T47D (cell line): ENCODE data around the gene RAB3GAP1.

Experiments used
- DNase-seq, 2 experiments: peaks; one replicate each; pipeline versions ENCODE4 v3.0.0 to v3.0.0-alpha.2; 2011 to 2012; ENCODE audit warnings: low read depth in 1 of 2, low spot score in 1 of 2
- JUND ChIP-seq: IDR thresholded peaks from 2 replicates; pipeline ENCODE4 v1.6.1; 2012; ENCODE audit warnings: low read depth
- in situ Hi-C: cut with HindIII; loops from 2 replicates; pipeline ENCODE4 v1.10.0; 2016; ENCODE audit warnings: low sequenced_read_pairs, low pct_unique_long_range_greater_than_20kb

RAB3GAP1 gene

GRCh38 chr2:135052042-135052876 lies at the start of gene RAB3GAP1:
Gene RAB3GAP1 (plus strand): TSS chr2:135052292. CDS start chr2:135052308, 16 bp downstream.
- TF ChIP-seq JUND: no peak
- in situ Hi-C loops: no loop called here
- peak; percentile 58 to 81 for DNase-seq

- in situ Hi-C loops: no loop called here
- no peak for DNase-seq
- TF ChIP-seq JUND: no peak
Measured at GRCh38 chr2:135002836-135003235, 49.3 kb upstream of the RAB3GAP1 start.

- no peak for TF ChIP-seq JUND
- peak; percentile 57 to 73 for DNase-seq
- in situ Hi-C loops: no loop called here
Measured at GRCh38 chr2:135004005-135004746, 47.9 kb upstream of the RAB3GAP1 start.

GRCh38 chr2:135005753-135006152 lies 46.3 kb upstream of the RAB3GAP1 start:
- no peak for TF ChIP-seq JUND
- no peak for DNase-seq
- in situ Hi-C loops: no loop called here

- in situ Hi-C loops: no loop called here
- no peak for DNase-seq
- no peak for TF ChIP-seq JUND
Measured at GRCh38 chr2:135009339-135009738, 42.8 kb upstream of the RAB3GAP1 start.

- no peak for TF ChIP-seq JUND
- no peak for DNase-seq
- in situ Hi-C loops: no loop called here
Measured at GRCh38 chr2:135010200-135010942, 41.7 kb upstream of the RAB3GAP1 start.

- no peak for DNase-seq
- no peak for TF ChIP-seq JUND
- in situ Hi-C loops: no loop called here
Measured at GRCh38 chr2:135011633-135012032, 40.5 kb upstream of the RAB3GAP1 start.

- in situ Hi-C loops: no loop called here
Measured at GRCh38 chr2:135021618-135022017, 30.5 kb upstream of the RAB3GAP1 start.

GRCh38 chr2:135022952-135023880 lies 28.9 kb upstream of the RAB3GAP1 start:
- no peak for TF ChIP-seq JUND
- DNase-seq: no peak
- in situ Hi-C loops: no loop called here

More at GRCh38 chr2:135021618-135022017, 30.5 kb upstream of the RAB3GAP1 start:
- TF ChIP-seq JUND: no peak
- DNase-seq: no peak

- TF ChIP-seq JUND: no peak
- in situ Hi-C loops: no loop called here
- DNase-seq: no peak
Measured at GRCh38 chr2:135023886-135024485, 28.1 kb upstream of the RAB3GAP1 start.

- no peak for TF ChIP-seq JUND
- no peak for DNase-seq
- in situ Hi-C loops: no loop called here
Measured at GRCh38 chr2:135029481-135030134, 22.5 kb upstream of the RAB3GAP1 start.
